D341Med (cell line): ENCODE results near the gene CIC.
"Not testable (repeated sequence)": the region's sequence is repeated elsewhere in the genome, so short reads cannot be mapped to it uniquely, and the experiment has no call there.

Source experiments
- DNase-seq: peaks from one replicate; pipeline ENCODE4 v3.0.0; 2012; ENCODE audit warnings: low spot score

CIC gene

DNA sequence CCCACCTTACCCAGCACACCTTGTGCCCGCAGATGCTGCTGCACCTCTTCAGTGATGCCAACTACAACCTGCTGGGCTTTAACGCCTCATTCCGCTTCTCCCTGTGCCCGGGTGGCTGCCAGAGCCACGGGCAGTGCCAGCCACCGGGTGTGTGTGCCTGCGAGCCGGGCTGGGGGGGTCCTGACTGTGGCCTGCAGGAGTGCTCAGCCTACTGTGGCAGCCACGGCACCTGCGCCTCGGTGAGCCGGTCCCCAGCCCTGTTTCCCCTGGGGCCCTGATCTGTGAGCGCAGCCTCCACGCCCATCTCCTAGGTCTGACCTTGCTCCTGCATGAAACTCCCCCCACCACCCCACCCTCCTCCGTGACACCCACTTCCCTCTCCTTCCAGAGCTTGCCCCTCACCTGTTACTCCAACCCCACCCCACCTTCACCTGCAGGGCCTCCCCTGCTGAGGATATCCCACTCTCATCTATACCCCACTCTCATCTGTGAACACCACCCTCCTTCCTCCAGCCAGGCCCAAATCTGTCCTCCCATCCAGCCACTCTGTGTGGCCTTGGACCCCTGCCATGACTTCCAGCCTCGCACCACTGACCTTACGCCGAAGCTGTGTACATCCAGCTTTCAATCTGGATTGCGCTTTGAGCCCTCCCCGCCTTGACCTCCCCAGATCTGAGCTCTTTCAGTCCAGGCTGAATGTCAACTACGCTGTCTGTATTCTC, 65.1 kb downstream of the CIC start:
- no peak for DNase-seq

DNA sequence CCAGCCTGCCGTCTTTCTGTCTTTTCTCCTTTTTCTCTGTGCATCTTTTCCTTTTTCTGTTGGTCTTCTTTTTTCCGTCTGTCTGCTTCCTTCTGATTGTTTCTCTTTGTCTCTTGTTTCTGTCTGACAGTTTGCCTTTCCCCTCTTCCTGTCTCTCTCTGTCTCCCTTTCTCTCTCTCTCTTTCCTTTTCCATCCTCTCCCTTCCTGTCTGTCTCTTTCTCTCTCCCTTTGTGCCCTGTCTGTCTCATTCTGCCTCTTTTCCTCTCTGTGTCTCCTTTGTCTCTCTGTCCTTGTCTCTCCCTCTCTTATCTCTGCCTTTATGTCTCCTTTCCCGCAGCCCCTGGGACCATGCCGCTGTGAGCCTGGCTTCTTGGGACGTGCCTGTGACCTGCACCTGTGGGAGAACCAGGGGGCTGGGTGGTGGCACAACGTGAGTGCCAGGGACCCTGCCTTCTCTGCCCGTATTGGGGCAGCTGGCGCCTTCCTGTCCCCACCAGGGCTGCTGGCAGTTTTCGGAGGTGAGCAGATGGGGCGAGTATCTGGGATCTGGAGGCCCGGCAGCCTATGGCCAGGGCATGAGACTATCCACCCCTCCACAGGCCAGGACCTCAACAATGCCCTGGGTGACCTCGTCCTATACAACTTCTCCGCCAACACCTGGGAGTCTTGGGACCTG, 65.8 kb downstream of the CIC start:
- DNase-seq = no peak

DNA sequence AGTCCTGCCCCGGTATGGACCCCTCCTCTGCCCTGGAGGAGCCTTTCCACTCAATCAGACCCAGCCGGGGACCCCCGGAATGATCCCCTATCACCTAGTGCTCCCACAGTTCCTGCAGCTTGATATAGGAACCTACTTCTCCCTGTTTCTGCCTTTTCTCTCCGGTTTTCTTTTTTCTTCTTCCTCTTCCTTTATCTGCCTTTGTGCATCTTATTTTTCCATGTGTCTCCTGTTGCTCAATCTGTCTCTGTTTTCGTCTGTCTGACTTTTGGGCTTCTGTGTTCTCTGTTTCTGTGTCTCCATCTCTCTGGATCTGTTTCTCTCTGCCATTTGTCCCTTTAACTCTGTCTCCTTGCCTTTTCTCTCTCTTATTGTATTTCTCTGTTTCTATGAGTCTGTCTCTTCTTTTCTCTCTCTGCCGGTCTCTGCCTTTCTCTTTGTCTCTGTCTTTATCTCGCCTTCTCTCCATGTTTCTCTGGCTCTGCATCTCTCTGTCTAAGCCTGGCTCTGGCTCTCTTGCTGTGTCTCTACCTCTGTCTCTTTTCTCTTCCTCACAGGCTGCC, 66.4 kb downstream of the CIC start:
- no peak for DNase-seq

DNA sequence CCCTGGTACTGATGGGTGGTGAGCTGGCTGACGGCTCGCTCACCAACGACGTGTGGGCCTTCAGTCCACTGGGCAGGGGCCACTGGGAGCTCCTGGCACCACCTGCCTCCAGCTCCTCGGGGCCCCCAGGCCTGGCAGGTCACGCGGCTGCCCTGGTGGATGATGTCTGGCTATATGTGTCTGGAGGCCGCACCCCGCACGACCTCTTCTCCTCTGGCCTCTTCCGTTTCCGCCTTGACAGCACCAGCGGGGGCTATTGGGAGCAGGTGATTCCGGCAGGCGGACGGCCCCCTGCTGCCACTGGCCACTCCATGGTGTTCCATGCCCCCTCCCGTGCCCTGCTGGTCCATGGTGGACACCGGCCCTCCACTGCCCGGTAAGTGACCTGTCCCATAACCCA, 66.9 kb downstream of the CIC start:
- no peak for DNase-seq

DNA sequence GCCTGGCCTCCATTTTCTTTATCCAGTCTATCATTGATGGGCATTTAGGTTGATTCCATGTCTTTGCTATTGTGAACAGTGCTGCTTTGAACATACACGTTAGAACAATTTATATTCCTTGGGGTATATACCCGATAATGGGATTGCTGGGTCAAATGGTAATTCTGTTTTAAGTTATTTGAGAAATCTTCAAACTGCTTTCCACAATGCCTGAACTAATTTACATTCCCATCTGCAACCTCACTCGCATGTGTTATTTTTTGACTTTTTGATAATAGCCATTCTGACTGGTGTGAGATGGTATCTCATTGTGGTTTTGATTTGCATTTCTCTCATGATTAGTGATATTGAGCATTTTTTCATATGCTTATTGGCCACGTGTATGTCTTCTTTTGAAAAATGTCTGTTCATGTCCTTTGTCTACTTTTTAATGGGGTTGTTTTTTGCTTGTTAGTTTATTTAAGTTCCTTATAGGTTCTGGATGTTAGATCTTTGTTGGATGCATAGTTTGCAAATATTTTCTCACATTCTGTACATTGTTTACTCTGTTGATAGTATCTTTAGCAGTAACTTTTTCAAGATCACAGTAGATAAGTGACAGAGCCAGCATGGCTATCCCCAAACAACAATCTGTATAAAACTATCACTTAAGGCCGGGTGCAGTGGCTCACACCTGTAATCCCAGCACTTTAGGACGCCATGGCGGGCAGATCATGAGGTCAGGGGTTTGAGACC, 70.2 kb downstream of the CIC start:
- DNase-seq = not testable (repeated sequence)

DNA sequence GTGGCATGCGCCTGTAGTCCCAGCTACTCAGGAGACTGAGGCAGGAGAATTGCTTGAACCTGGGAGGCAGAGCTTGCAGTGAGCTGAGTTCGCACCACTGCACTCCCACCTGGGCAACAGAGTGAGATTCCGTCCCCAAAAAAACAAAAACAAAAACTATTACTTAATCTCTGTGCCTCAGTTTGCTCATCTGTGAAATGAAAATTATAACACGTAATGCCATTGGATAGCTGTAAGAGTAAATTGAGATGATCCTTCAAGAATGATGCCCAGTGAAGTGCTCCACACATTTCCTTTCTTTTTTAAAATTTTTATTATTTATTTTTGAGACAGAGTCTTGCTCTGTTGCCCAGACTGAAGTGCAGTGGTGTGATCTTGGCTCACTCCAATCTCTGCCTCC, 70.9 kb downstream of the CIC start:
- DNase-seq = not testable (repeated sequence)

DNA sequence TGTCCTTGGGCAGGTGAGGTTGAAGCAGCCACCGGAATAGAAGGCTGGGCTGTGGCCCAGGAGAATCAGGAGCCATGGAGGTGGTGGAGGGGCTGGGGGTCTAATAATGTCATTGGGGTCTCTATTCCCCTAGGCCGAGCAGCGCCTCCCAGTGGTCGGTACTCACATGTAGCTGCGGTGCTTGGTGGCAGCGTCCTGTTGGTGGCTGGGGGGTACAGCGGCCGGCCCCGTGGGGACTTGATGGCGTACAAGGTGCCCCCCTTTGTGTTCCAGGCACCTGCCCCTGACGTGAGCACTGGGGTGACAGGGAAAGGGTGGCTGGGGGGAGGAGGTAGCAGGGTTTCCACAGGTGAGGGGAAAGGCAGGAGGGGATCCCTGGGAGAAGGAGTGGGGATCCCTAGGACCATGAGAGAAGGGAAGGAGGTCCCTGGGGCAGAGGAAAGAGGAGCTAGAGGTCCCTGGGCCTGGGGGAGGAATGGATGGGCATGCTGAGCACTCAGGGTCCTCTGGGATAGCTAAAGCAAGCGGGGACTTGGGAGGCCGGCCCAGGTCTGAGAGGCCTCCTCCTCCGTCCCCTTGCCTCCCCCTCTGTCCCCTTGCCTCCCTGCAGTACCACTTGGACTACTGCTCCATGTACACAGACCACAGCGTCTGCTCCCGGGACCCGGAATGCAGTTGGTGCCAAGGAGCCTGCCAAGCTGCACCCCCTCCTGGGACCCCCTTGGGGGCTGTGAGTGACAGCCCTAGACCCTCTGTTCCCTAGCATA, 74.5 kb downstream of the CIC start:
- DNase-seq = no peak

DNA sequence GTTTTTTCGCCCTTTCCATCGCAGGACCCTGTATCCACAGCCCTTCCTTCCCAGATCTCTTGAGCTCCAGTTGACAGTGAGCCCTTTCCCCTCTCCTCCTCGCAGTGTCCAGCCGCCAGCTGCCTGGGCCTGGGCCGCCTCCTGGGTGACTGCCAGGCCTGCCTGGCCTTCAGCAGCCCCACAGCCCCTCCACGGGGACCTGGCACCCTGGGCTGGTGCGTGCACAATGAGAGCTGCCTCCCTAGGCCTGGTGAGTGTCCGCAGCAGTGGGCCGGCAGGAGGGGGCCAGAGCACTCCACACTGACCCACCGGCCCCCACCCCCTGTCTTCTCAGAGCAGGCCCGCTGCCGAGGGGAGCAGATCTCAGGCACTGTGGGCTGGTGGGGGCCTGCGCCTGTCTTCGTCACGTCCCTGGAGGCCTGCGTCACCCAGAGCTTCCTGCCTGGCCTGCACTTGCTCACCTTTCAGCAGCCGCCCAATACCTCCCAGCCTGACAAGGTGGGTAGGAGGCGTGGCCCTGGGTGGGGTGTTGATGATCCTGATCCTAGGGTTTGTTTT, 75.4 kb downstream of the CIC start:
- DNase-seq = no peak
